A549 (cell line): ENCODE data around the gene ADAMTSL3. TPM values are rescaled to one million over a fixed set of nuclear protein-coding genes. Genes with fewer than 3 reads are reported as not detected.

ENCODE experiments used
- ATAC-seq, 2 experiments: fragments of 200-7000 bp in 1 of 2; fragments of >200 bp in 1 of 2; cut with Nextera tagmentation in 1 of 2; cut with Tn5 transposase in 1 of 2; 3 replicates each; pipeline versions ENCODE4 v1.8.0 to v1.9.1; 2018 to 2020; ENCODE audit warnings: mild to moderate bottlenecking in 1 of 2, moderate library complexity in 1 of 2
- CTCF ChIA-PET: fragments of 300-600 bp; sonication (Branson Sonifier 250); formaldehyde crosslinking; extraction: SDS; loops from one replicate; lab custom pipeline; 2021; ENCODE audit warnings: antibody characterized with exemption, inconsistent platforms; lab: Yijun Ruan, JAX
- POLR2A ChIA-PET: fragments of 350-600 bp; formaldehyde crosslinking; extraction: SDS; loops from one replicate; lab custom pipeline; 2021; ENCODE audit warnings: antibody characterized with exemption, inconsistent platforms; lab: Yijun Ruan, JAX
- DNase-seq, 2 experiments: peaks; one replicate each; pipeline versions ENCODE4 v3.0.0 to v3.0.0-alpha.2; 2011 to 2016; ENCODE audit warnings: low read depth in 1 of 2, low spot score in 1 of 2
- FAIRE-seq: peaks from 2 replicates; lab custom pipeline; 2011; peaks lifted over from hg19 to GRCh38; lab: Jason Lieb, UNC
- H3K27ac ChIP-seq, 2 experiments: fragments of >200 bp; sonication (Bioruptor Twin); formaldehyde crosslinking; 3 replicates each; pipeline ENCODE4 v1.5.1; 2016 to 2017
- H3K4me1 ChIP-seq: fragments of >200 bp; sonication (Bioruptor Twin); formaldehyde crosslinking; 3 replicates; pipeline ENCODE4 v1.6.1; 2016
- H3K4me2 ChIP-seq: fragments of >200 bp; sonication (Bioruptor Twin); formaldehyde crosslinking; 3 replicates; pipeline ENCODE4 v1.6.1; 2016
- H3K4me3 ChIP-seq: fragments of >200 bp; sonication (Bioruptor Twin); formaldehyde crosslinking; 3 replicates; pipeline ENCODE4 v1.5.1; 2016
- H3K9me3 ChIP-seq: fragments of >200 bp; sonication (Bioruptor Twin); formaldehyde crosslinking; 3 replicates; pipeline ENCODE4 v1.6.1; 2016
- CBX8 ChIP-seq: fragments of 200-600 bp; sonication (generic); IDR thresholded peaks from 2 replicates; pipeline ENCODE4 v1.6.1; 2016
- EHMT2 ChIP-seq: fragments of 200-600 bp; sonication (generic); IDR thresholded peaks from 2 replicates; pipeline ENCODE4 v1.6.1; 2016; ENCODE audit warnings: antibody characterized with exemption, low read depth, mild to moderate bottlenecking, moderate library complexity
- ESRRA ChIP-seq: fragments of 150-350 bp; IDR thresholded peaks from 2 replicates; pipeline ENCODE4 v1.6.1; 2014; ENCODE audit warnings: mild to moderate bottlenecking, low read length, borderline replicate concordance
- GATA3 ChIP-seq: IDR thresholded peaks from 2 replicates; pipeline ENCODE4 v1.6.1; 2012; ENCODE audit warnings: borderline replicate concordance
- HDAC2 ChIP-seq: fragments of 200-600 bp; sonication (generic); IDR thresholded peaks from 2 replicates; pipeline ENCODE4 v1.6.1; 2016
- JUN ChIP-seq, 2 experiments: fragments of >200 bp; sonication (Bioruptor Twin); formaldehyde crosslinking; IDR thresholded peaks; 2 replicates in 1 of 2; 3 replicates in 1 of 2; pipeline ENCODE4 v1.6.1; 2016 to 2017
- KDM1A ChIP-seq: fragments of 200-600 bp; sonication (generic); IDR thresholded peaks from 2 replicates; pipeline ENCODE4 v1.6.1; 2016; ENCODE audit warnings: low read depth, mild to moderate bottlenecking
- KDM5A ChIP-seq: fragments of 200-600 bp; sonication (generic); IDR thresholded peaks from 2 replicates; pipeline ENCODE4 v1.6.1; 2016; ENCODE audit warnings: antibody characterized with exemption, mild to moderate bottlenecking
- MYC ChIP-seq: IDR thresholded peaks from 2 replicates; pipeline ENCODE4 v1.6.1; 2012; ENCODE audit warnings: mild to moderate bottlenecking, inconsistent platforms, low read length, improper control_type of control experiment, borderline replicate concordance
- NFE2L2 ChIP-seq: fragments of 150-350 bp; conservative IDR thresholded peaks from 2 replicates; pipeline ENCODE4 v1.6.1; 2014; ENCODE audit warnings: low read length
- NR3C1 ChIP-seq: fragments of >200 bp; sonication (Bioruptor Twin); formaldehyde crosslinking; IDR thresholded peaks from 3 replicates; pipeline ENCODE4 v1.6.1; 2017
- POLR2AphosphoS2 ChIP-seq: conservative IDR thresholded peaks from 2 replicates; pipeline ENCODE4 v1.6.1; 2012; ENCODE audit warnings: low read length, improper control_type of control experiment, inconsistent platforms
- RAD21 ChIP-seq, 2 experiments: fragments of >200 bp in 1 of 2; sonication (Bioruptor Twin) in 1 of 2; formaldehyde crosslinking in 1 of 2; IDR thresholded peaks in 1 of 2; conservative IDR thresholded peaks in 1 of 2; 2 replicates in 1 of 2; 3 replicates in 1 of 2; pipeline ENCODE4 v1.6.1; 2012 to 2018; ENCODE audit warnings: inconsistent platforms in 1 of 2
- RFX5 ChIP-seq: fragments of 450-650 bp; IDR thresholded peaks from 2 replicates; pipeline ENCODE4 v1.7.1; 2014; ENCODE audit warnings: antibody characterized with exemption, mild to moderate bottlenecking, moderate library complexity
- TP53 ChIP-seq: fragments of 250-450 bp; sonication (Bioruptor Pico); IDR thresholded peaks from 2 replicates; pipeline ENCODE4 v1.5.0; 2021; ENCODE audit warnings: mild to moderate bottlenecking, moderate library complexity
- ZC3H11A ChIP-seq: fragments of 450-650 bp; IDR thresholded peaks from 2 replicates; pipeline ENCODE4 v1.6.1; 2014; ENCODE audit warnings: antibody characterized with exemption, mild to moderate bottlenecking
- WGBS: methylation state at CpG from one replicate; pipeline ENCODE4 v1.1.6; 2017; ENCODE audit errors: missing lambda C conversion rate; 5-methylcytosine and 5-hydroxymethylcytosine counted together
- polyA plus RNA-seq, 4 experiments: library from polyadenylated mRNA; depleted of rRNA in 3 of 4; stranded (reverse); fragments of >200 nt; fragmentation: RNase III in 1 of 4; extraction: RNeasy Plus Mini Kit Qiagen cat#74134 plus additional on column Dnase treatment in 1 of 4; gene quantifications; 2 replicates in 3 of 4; 3 replicates in 1 of 4; pipeline ENCODE4 v1.2.3, GENCODE V29; 2011 to 2017
- TF ChIP-seq, protein P1 (sequence below): fragments of 150-350 bp; IDR thresholded peaks from 2 replicates; pipeline ENCODE4 v1.6.1; 2014; ENCODE audit warnings: low read depth, mild to moderate bottlenecking, low read length
- TF ChIP-seq, protein P2 (sequence below): fragments of >200 bp; sonication (Bioruptor Twin); formaldehyde crosslinking; IDR thresholded peaks from 3 replicates; pipeline ENCODE4 v1.6.1; 2016
- TF ChIP-seq, protein P3 (sequence below): fragments of 250-450 bp; sonication (Bioruptor Pico); IDR thresholded peaks from 2 replicates; pipeline ENCODE4 v1.5.0; 2021; ENCODE audit warnings: mild to moderate bottlenecking, moderate library complexity, borderline replicate concordance
- TF ChIP-seq, protein P4 (sequence below): IDR thresholded peaks from 2 replicates; pipeline ENCODE4 v1.6.1; 2012
- TF ChIP-seq, protein P5 (sequence below): fragments of >200 bp; sonication (Bioruptor Twin); formaldehyde crosslinking; IDR thresholded peaks from 2 replicates; pipeline ENCODE4 v1.6.1; 2016
- TF ChIP-seq, protein P6 (sequence below): fragments of 200-600 bp; sonication (generic); IDR thresholded peaks from 2 replicates; pipeline ENCODE4 v1.6.1; 2016; ENCODE audit warnings: antibody characterized with exemption, mild to moderate bottlenecking, moderate library complexity
- TF ChIP-seq, protein P7 (sequence below): fragments of 450-650 bp; IDR thresholded peaks from 2 replicates; pipeline ENCODE4 v1.6.1; 2014; ENCODE audit warnings: antibody characterized with exemption

ADAMTSL3 gene
- polyA plus RNA-seq, 2 of the 4 experiments (the other 2 are of a cell fraction) = 0.22 to 0.25 TPM

DNA sequence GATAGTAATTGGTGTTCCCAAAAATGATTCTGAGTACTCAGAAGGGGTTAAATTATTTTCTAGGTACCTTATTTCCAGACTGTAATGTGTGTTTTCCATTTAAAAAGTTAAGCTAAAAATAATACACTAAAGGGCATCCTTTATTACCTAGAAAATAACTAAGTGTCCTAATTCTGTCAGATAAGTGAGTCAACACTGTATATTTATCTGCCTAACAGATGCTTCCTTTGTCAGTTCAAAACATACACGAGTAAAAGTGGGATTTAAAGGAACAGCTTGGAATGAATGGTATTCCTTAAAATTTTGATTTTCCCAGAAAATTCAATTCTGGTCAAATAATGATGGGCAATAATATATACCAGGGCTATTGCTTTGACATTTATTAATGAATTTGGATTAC is 78.3 kb downstream of the ADAMTSL3 start:
- H3K27ac ChIP-seq = no peak overlapping the region
- 2% methylated on average over 1 of the region's 1 CpG for whole genome bisulfite sequencing

DNA sequence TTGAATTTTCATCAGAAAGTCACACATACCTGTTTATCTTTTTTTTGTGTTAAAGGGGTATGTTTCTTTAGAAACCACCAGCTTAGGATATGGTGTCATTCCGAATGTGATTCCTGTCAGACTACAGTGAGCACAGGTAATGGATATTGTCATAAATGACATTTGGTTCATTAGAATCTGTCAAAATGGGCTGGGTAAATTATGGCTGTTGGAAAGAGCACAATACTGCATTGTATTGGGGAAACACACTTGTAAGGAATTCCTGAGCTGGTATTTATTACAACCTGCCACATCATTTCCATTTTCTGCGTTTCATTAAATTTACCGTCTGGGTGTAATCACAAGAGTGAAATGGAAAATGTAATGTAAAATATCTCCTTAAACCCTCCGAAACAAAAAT is 78.8 kb downstream of the ADAMTSL3 start:
- H3K27ac ChIP-seq = no peak overlapping the region
- CTCF ChIA-PET = interaction anchor here (0.8 to 1.1 kb wide), 4 partner anchors 13 to 173 kb away, joined by 3 to 4 read pairs (median 3); no protein-coding TSS in a partner anchor

More for the DNA sequence above, 78.3 kb downstream of the ADAMTSL3 start:
- ATAC-seq (no peak), DNase-seq (no peak), FAIRE-seq (peak; percentile 23)
- CTCF ChIA-PET = interaction anchor here (0.8 to 1.1 kb wide), 3 partner anchors 13 to 172 kb away, joined by 3 to 4 read pairs (median 3); no protein-coding TSS in a partner anchor
- no peak for TF ChIP-seq RFX5
- no peak for TF ChIP-seq KDM1A
- no peak for TF ChIP-seq NR3C1
- TF ChIP-seq ESRRA = no peak
- TF ChIP-seq RAD21 (conservative IDR thresholded peaks at IDR 0.05 in 1 of 2, IDR thresholded peaks at IDR 0.05 in 1 of 2) = no peak
- no peak for TF ChIP-seq TP53 (CRISPR knock-in tag)
- TF ChIP-seq ZC3H11A = no peak
- TF ChIP-seq, protein P1, sequence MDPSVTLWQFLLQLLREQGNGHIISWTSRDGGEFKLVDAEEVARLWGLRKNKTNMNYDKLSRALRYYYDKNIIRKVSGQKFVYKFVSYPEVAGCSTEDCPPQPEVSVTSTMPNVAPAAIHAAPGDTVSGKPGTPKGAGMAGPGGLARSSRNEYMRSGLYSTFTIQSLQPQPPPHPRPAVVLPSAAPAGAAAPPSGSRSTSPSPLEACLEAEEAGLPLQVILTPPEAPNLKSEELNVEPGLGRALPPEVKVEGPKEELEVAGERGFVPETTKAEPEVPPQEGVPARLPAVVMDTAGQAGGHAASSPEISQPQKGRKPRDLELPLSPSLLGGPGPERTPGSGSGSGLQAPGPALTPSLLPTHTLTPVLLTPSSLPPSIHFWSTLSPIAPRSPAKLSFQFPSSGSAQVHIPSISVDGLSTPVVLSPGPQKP = no peak
- TF ChIP-seq, protein P2, sequence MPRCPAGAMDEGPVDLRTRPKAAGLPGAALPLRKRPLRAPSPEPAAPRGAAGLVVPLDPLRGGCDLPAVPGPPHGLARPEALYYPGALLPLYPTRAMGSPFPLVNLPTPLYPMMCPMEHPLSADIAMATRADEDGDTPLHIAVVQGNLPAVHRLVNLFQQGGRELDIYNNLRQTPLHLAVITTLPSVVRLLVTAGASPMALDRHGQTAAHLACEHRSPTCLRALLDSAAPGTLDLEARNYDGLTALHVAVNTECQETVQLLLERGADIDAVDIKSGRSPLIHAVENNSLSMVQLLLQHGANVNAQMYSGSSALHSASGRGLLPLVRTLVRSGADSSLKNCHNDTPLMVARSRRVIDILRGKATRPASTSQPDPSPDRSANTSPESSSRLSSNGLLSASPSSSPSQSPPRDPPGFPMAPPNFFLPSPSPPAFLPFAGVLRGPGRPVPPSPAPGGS = no peak
- TF ChIP-seq MYC = no peak
- no peak for TF ChIP-seq KDM5A
- Histone ChIP-seq H3K4me3 (no peak overlapping the region), H3K9me3 (no peaks in the 10 kb centered on the region), H3K4me2 (no peak overlapping the region), H3K4me1 (no peaks in the 10 kb centered on the region)
- POLR2A ChIA-PET = no interaction called here

More for the DNA sequence above, 78.8 kb downstream of the ADAMTSL3 start:
- Histone ChIP-seq H3K4me3 (no peak overlapping the region), H3K4me1 (no peaks in the 10 kb centered on the region)
- no peak for DNase-seq
- ATAC-seq = no peak
- 42% methylated on average over 4 of the region's 4 CpGs for WGBS
- TF ChIP-seq RFX5 (no peak), KDM5A (no peak), EHMT2 (no peak), GATA3 (no peak), JUN (IDR thresholded peaks at IDR 0.05) (no peak), CBX8 (no peak), MYC (no peak), TP53 (CRISPR knock-in tag) (no peak), HDAC2 (no peak), KDM1A (no peak), NFE2L2 (no peak), POLR2AphosphoS2 (no peak)
- TF ChIP-seq, protein P1 = no peak
- TF ChIP-seq, protein P3, sequence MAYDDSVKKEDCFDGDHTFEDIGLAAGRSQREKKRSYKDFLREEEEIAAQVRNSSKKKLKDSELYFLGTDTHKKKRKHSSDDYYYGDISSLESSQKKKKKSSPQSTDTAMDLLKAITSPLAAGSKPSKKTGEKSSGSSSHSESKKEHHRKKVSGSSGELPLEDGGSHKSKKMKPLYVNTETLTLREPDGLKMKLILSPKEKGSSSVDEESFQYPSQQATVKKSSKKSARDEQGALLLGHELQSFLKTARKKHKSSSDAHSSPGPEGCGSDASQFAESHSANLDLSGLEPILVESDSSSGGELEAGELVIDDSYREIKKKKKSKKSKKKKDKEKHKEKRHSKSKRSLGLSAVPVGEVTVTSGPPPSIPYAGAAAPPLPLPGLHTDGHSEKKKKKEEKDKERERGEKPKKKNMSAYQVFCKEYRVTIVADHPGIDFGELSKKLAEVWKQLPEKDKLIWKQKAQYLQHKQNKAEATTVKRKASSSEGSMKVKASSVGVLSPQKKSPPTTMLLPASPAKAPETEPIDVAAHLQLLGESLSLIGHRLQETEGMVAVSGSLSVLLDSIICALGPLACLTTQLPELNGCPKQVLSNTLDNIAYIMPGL (CRISPR knock-in tag) = no peak
- TF ChIP-seq, protein P4, sequence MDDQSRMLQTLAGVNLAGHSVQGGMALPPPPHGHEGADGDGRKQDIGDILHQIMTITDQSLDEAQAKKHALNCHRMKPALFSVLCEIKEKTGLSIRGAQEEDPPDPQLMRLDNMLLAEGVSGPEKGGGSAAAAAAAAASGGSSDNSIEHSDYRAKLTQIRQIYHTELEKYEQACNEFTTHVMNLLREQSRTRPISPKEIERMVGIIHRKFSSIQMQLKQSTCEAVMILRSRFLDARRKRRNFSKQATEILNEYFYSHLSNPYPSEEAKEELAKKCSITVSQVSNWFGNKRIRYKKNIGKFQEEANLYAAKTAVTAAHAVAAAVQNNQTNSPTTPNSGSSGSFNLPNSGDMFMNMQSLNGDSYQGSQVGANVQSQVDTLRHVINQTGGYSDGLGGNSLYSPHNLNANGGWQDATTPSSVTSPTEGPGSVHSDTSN = no peak
- TF ChIP-seq, protein P5, sequence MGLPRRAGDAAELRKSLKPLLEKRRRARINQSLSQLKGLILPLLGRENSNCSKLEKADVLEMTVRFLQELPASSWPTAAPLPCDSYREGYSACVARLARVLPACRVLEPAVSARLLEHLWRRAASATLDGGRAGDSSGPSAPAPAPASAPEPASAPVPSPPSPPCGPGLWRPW = no peak
- TF ChIP-seq, protein P6, sequence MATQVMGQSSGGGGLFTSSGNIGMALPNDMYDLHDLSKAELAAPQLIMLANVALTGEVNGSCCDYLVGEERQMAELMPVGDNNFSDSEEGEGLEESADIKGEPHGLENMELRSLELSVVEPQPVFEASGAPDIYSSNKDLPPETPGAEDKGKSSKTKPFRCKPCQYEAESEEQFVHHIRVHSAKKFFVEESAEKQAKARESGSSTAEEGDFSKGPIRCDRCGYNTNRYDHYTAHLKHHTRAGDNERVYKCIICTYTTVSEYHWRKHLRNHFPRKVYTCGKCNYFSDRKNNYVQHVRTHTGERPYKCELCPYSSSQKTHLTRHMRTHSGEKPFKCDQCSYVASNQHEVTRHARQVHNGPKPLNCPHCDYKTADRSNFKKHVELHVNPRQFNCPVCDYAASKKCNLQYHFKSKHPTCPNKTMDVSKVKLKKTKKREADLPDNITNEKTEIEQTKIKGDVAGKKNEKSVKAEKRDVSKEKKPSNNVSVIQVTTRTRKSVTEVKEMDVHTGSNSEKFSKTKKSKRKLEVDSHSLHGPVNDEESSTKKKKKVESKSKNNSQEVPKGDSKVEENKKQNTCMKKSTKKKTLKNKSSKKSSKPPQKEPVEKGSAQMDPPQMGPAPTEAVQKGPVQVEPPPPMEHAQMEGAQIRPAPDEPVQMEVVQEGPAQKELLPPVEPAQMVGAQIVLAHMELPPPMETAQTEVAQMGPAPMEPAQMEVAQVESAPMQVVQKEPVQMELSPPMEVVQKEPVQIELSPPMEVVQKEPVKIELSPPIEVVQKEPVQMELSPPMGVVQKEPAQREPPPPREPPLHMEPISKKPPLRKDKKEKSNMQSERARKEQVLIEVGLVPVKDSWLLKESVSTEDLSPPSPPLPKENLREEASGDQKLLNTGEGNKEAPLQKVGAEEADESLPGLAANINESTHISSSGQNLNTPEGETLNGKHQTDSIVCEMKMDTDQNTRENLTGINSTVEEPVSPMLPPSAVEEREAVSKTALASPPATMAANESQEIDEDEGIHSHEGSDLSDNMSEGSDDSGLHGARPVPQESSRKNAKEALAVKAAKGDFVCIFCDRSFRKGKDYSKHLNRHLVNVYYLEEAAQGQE = no peak
- TF ChIP-seq, protein P7, sequence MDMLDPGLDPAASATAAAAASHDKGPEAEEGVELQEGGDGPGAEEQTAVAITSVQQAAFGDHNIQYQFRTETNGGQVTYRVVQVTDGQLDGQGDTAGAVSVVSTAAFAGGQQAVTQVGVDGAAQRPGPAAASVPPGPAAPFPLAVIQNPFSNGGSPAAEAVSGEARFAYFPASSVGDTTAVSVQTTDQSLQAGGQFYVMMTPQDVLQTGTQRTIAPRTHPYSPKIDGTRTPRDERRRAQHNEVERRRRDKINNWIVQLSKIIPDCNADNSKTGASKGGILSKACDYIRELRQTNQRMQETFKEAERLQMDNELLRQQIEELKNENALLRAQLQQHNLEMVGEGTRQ = no peak
- TF ChIP-seq, all 56 proteins: peak for 0
- Histone ChIP-seq H3K9me3 (no peaks in the 10 kb centered on the region), H3K4me2 (no peak overlapping the region)
- FAIRE-seq = peak; percentile 79
- POLR2A ChIA-PET = no interaction called here
